HepG2 (cell line): ENCODE data around the gene JSRP1. TPM values are rescaled to one million over a fixed set of nuclear protein-coding genes. Genes with fewer than 3 reads are reported as not detected.

Experiments used
- FOXJ3 ChIP-seq: sonication (generic); formaldehyde crosslinking; IDR thresholded peaks from 2 replicates; pipeline ENCODE4 v1.4.0; 2020; ENCODE audit warnings: missing genetic modification reagents, mild to moderate bottlenecking, borderline replicate concordance
- FOXM1 ChIP-seq: sonication (generic); formaldehyde crosslinking; IDR thresholded peaks from 2 replicates; pipeline ENCODE4 v1.5.0; 2020; ENCODE audit warnings: missing genetic modification reagents
- HMGXB4 ChIP-seq, 2 experiments: sonication (generic) in 1 of 2; formaldehyde crosslinking in 1 of 2; IDR thresholded peaks; 2 replicates each; pipeline versions ENCODE4 v1.4.0 to v1.6.1; 2018 to 2020; ENCODE audit warnings: missing genetic modification reagents in 2 of 2, borderline replicate concordance in 1 of 2, low read depth in 1 of 2, mild to moderate bottlenecking in 1 of 2, missing biosample characterization in 1 of 2
- MTERF4 ChIP-seq: sonication (generic); formaldehyde crosslinking; IDR thresholded peaks from 2 replicates; pipeline ENCODE4 v1.8.0; 2023; ENCODE audit warnings: mild to moderate bottlenecking, missing genetic modification reagents
- MYC ChIP-seq: sonication (generic); formaldehyde crosslinking; IDR thresholded peaks from 2 replicates; pipeline ENCODE4 v1.9.0; 2021; ENCODE audit warnings: missing genetic modification reagents, borderline replicate concordance
- NR3C1 ChIP-seq: sonication (generic); formaldehyde crosslinking; IDR thresholded peaks from 2 replicates; pipeline ENCODE4 v1.4.0; 2020; ENCODE audit warnings: missing genetic modification reagents
- SOX13 ChIP-seq, 3 experiments: fragments of 450-650 bp in 1 of 3; sonication (generic) in 1 of 3; formaldehyde crosslinking in 1 of 3; IDR thresholded peaks in 2 of 3; conservative IDR thresholded peaks in 1 of 3; 2 replicates each; pipeline versions ENCODE4 v1.5.0 to v1.6.1; 2016 to 2020; ENCODE audit warnings: antibody characterized with exemption in 1 of 3, mild to moderate bottlenecking in 1 of 3, missing compliant biosample characterization in 1 of 3, missing genetic modification reagents in 1 of 3, moderate library complexity in 1 of 3
- SP140L ChIP-seq: sonication (generic); formaldehyde crosslinking; IDR thresholded peaks from 2 replicates; pipeline ENCODE4 v1.4.0; 2020; ENCODE audit warnings: missing genetic modification reagents, borderline replicate concordance
- THAP7 ChIP-seq: sonication (generic); formaldehyde crosslinking; IDR thresholded peaks from 2 replicates; pipeline ENCODE4 v1.8.1; 2023; ENCODE audit warnings: mild to moderate bottlenecking, missing genetic modification reagents
- USF2 ChIP-seq, 2 experiments: sonication (generic) in 1 of 2; formaldehyde crosslinking in 1 of 2; IDR thresholded peaks; 2 replicates each; pipeline versions ENCODE4 v1.5.1 to v1.6.1; 2011 to 2020; ENCODE audit warnings: borderline replicate concordance in 1 of 2, low read depth in 1 of 2, low read length in 1 of 2, mild to moderate bottlenecking in 1 of 2, missing genetic modification reagents in 1 of 2, moderate library complexity in 1 of 2
- ZBTB39 ChIP-seq: sonication (generic); formaldehyde crosslinking; IDR thresholded peaks from 2 replicates; pipeline ENCODE4 v1.5.0; 2020; ENCODE audit warnings: missing genetic modification reagents
- ZFP36L2 ChIP-seq: sonication (generic); formaldehyde crosslinking; IDR thresholded peaks from 2 replicates; pipeline ENCODE4 v1.4.0; 2020; ENCODE audit warnings: missing genetic modification reagents
- ZHX1 ChIP-seq: sonication (generic); formaldehyde crosslinking; IDR thresholded peaks from 2 replicates; pipeline ENCODE4 v1.8.1; 2022; ENCODE audit warnings: low read depth, mild to moderate bottlenecking, missing genetic modification reagents
- ZNF354B ChIP-seq: sonication (generic); formaldehyde crosslinking; IDR thresholded peaks from 2 replicates; pipeline ENCODE4 v1.8.0; 2022; ENCODE audit warnings: mild to moderate bottlenecking, missing genetic modification reagents
- ZNF768 ChIP-seq: sonication (generic); formaldehyde crosslinking; IDR thresholded peaks from 2 replicates; pipeline ENCODE4 v1.4.0; 2020; ENCODE audit warnings: missing genetic modification reagents
- polyA plus RNA-seq, 8 experiments: library from polyadenylated mRNA; depleted of rRNA in 3 of 8; stranded (reverse) in 7 of 8; unstranded in 1 of 8; fragments of >200 nt; fragmentation: Illumina TruSeq in 4 of 8; extraction: Trizol in 4 of 8; gene quantifications; 2 replicates each; pipeline versions ENCODE4 v1.2.1 to v1.2.3, GENCODE V29; 2011 to 2016; ENCODE audit warnings: low read depth in 4 of 8, missing spikeins in 1 of 8, mixed read lengths in 1 of 8; ENCODE audit not compliant: insufficient read depth in 1 of 8
- total RNA-seq, 5 experiments: library from RNA; depleted of rRNA; stranded (reverse); fragments of >200 nt; fragmentation: Illumina TruSeq; extraction: Trizol; gene quantifications; 2 replicates each; pipeline ENCODE4 v1.2.3, GENCODE V29; 2016; ENCODE audit warnings: low read depth in 1 of 5

Gene JSRP1
- total and polyA plus RNA-seq, 2 of the 13 experiments (the other 11 are each of a cell fraction or from before 2014, with no cell fraction given), result 0.16 to 0.38 TPM

GRCh38 chr19:2278459-2279158, 22.4 kb upstream of the JSRP1 start (continued):
- TF ChIP-seq ZBTB39 (CRISPR knock-in tag) (no peak), USF2 (IDR thresholded peaks at IDR 0.05; ENCODE audit: low read depth, low read length) (no peak), USF2 (CRISPR knock-in tag; IDR thresholded peaks at IDR 0.05; ENCODE audit: borderline replicate concordance) (no peak), ZHX1 (CRISPR knock-in tag) (no peak), FOXM1 (CRISPR knock-in tag) (no peak), NR3C1 (CRISPR knock-in tag) (no peak), SP140L (no peak), MTERF4 (no peak), FOXJ3 (CRISPR knock-in tag) (no peak), ZFP36L2 (no peak), SOX13 (IDR thresholded peaks at IDR 0.05) (no peak), SOX13 (CRISPR knock-in tag; conservative IDR thresholded peaks at IDR 0.05 in 1 of 2, IDR thresholded peaks at IDR 0.05 in 1 of 2) (no peak), ZNF354B (no peak), THAP7 (CRISPR knock-in tag) (no peak), ZNF768 (peak; percentile 41; the same call in 1 of the 2 replicates), MYC (CRISPR knock-in tag) (no peak), HMGXB4 (CRISPR knock-in tag; IDR thresholded peaks at IDR 0.05; ENCODE audit: borderline replicate concordance in 1 of 2, low read depth in 1 of 2) (no peak)
